Measurements from ENCODE around the gene EXOC6B.

DNA sequence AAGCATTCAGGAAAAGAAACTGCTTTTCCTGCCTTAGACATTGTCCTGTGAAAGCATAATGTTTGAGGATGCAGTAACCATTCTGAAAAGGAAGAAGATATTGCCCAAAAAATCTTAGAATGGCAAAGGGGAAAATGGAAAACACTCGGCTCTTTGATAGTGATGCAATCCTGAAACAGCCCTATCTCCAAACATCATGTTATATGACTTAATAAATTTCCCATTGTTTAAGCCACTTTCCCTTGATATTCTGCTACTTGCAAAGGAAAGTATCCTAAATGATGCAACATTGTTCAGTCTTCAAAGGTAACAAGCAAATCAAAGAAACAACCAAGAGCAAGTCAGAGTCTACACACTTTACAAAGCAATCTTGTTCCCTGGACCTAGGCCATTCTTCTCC is 78.5 kb downstream of the EXOC6B start:
- TF ChIP-seq ETS2 (tag; IDR thresholded peaks at IDR 0.05; ENCODE audit: borderline replicate concordance, poor library complexity, severe bottlenecking) (no peak), ERF (CRISPR knock-in tag; IDR thresholded peaks at IDR 0.05) (no peak), MEIS2 (IDR thresholded peaks at IDR 0.05; ENCODE audit: partially characterized antibody) (no peak), HDAC2 (IDR thresholded peaks at IDR 0.05) (no peak), ZNF175 (CRISPR knock-in tag; IDR thresholded peaks at IDR 0.05; ENCODE audit: low read depth) (no peak), ELF1 (tag; IDR thresholded peaks at IDR 0.05) (no peak), ZNF589 (CRISPR knock-in tag; IDR thresholded peaks at IDR 0.05; ENCODE audit: low read depth) (no peak), CREM (IDR thresholded peaks at IDR 0.05; ENCODE audit: low read depth) (no peak), FOXJ3 (CRISPR knock-in tag; IDR thresholded peaks at IDR 0.05) (no peak), ZNF561 (CRISPR knock-in tag; conservative IDR thresholded peaks at IDR 0.05) (no peak), KLF16 (IDR thresholded peaks at IDR 0.05) (no peak), EZH2 (IDR thresholded peaks at IDR 0.05; ENCODE audit: borderline replicate concordance, low read depth, low read length) (no peak), PML (IDR thresholded peaks at IDR 0.05; ENCODE audit: low read length) (no peak)
- TF ChIP-seq, protein P1, sequence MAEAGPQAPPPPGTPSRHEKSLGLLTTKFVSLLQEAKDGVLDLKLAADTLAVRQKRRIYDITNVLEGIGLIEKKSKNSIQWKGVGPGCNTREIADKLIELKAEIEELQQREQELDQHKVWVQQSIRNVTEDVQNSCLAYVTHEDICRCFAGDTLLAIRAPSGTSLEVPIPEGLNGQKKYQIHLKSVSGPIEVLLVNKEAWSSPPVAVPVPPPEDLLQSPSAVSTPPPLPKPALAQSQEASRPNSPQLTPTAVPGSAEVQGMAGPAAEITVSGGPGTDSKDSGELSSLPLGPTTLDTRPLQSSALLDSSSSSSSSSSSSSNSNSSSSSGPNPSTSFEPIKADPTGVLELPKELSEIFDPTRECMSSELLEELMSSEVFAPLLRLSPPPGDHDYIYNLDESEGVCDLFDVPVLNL (CRISPR knock-in tag; IDR thresholded peaks at IDR 0.05; ENCODE audit: low read depth), result no peak

Measured in K562 (cell line).